Measurements from ENCODE around the gene LPP. TPM values are rescaled to one million over a fixed set of nuclear protein-coding genes. Genes with fewer than 3 reads are reported as not detected.
"Not testable (repeated sequence)": the region's sequence is repeated elsewhere in the genome, so short reads cannot be mapped to it uniquely, and the experiment has no call there.

The LPP gene, protein sequence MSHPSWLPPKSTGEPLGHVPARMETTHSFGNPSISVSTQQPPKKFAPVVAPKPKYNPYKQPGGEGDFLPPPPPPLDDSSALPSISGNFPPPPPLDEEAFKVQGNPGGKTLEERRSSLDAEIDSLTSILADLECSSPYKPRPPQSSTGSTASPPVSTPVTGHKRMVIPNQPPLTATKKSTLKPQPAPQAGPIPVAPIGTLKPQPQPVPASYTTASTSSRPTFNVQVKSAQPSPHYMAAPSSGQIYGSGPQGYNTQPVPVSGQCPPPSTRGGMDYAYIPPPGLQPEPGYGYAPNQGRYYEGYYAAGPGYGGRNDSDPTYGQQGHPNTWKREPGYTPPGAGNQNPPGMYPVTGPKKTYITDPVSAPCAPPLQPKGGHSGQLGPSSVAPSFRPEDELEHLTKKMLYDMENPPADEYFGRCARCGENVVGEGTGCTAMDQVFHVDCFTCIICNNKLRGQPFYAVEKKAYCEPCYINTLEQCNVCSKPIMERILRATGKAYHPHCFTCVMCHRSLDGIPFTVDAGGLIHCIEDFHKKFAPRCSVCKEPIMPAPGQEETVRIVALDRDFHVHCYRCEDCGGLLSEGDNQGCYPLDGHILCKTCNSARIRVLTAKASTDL
- 109 TPM for total RNA-seq
- long read RNA-seq, partial matches to known transcripts = 18 of 34 reads
- long read RNA-seq, other reads (novel, unspliced or antisense) = 16 of 34 reads

DNA sequence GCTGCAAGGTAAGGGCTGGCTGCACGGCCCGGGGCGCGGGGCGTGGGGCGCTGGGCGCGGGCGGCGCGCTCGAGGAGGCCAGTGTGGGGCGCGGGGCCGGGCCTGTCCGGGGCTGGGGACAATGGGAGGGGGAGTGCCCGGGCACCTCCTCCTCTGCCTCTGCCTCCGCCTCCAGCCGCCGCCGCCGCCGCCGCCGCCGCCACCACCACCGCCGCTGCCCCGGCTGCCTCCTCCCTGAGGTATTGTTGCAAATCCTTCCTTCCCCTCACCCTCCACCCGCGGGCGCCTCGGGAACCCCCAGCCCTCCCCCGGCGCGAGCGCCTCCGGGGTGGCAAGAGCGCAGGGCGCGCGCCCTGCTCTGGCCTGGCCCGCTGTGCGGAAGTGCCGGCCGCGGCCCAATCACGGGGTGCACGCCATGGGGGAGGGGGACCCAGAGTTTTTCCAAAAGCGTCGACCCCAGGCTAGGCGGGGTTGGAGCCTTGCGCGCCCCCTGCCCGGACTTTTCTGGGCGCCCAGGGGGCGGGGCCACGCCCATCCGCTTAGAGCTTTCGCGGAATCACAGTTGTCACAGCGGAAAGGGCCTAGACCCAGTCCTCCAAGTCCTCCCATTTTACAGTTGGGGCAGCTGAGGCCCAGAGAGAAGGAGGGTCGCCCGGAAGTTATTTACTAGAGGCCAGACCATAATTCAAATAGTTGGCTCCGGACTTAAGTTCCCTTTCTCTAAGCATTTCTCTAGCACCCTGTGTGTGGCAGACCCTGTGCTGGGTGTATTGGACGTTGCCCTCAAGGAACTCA, at the start of gene LPP:
Gene LPP, plus strand, starts transcription at position 144 of the 795 bp plus-strand sequence. CDS start 251,964 bp downstream, outside the sequence.
- ATAC-seq (peak; percentile 91), DNase-seq (peak; percentile 89)
- intact Hi-C loops (cut with micrococcal nuclease) = no loop called here

DNA sequence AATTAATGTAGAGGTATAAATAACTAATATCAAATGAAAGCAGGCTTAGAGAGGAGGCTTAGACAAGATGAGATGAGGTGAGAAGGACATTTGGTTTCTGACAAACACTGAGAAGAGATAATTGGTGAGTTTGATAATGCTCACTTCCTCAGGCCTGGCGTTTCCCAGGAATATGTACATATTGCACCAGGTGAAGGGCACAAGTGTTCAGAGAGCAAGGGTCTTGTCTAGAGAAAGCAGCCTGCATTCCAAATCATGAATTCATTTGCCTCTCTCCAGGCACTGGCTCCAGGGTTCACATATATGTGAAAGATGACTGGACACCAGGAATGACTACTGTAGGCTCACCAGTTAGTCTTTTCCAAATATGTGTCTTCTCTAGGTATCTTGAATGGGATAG, 48.0 kb upstream of the LPP start:
- no peak for ATAC-seq
- intact Hi-C loops (cut with micrococcal nuclease) = no loop called here
- no peak for DNase-seq

DNA sequence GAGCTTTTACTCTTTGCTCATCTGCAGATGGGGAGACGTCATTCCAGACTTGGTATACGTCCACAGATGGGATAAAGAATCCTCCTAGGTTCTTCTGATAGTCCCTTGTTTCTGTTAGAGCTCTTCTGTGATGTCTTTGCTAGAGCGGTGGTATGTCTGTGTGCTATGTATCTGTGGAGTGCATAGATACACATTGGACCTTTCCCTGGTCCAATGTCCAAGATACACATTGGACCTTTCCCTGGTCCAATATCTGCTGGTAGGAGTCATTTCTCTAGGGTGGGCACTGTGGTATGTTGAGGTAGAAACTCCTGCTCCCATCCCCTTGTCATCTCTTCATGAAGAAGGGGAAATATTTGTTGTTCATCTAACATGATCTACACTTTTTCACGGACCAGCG, 47.5 kb upstream of the LPP start:
- no peak for DNase-seq
- no peak for ATAC-seq
- intact Hi-C loops (cut with micrococcal nuclease) = no loop called here

DNA sequence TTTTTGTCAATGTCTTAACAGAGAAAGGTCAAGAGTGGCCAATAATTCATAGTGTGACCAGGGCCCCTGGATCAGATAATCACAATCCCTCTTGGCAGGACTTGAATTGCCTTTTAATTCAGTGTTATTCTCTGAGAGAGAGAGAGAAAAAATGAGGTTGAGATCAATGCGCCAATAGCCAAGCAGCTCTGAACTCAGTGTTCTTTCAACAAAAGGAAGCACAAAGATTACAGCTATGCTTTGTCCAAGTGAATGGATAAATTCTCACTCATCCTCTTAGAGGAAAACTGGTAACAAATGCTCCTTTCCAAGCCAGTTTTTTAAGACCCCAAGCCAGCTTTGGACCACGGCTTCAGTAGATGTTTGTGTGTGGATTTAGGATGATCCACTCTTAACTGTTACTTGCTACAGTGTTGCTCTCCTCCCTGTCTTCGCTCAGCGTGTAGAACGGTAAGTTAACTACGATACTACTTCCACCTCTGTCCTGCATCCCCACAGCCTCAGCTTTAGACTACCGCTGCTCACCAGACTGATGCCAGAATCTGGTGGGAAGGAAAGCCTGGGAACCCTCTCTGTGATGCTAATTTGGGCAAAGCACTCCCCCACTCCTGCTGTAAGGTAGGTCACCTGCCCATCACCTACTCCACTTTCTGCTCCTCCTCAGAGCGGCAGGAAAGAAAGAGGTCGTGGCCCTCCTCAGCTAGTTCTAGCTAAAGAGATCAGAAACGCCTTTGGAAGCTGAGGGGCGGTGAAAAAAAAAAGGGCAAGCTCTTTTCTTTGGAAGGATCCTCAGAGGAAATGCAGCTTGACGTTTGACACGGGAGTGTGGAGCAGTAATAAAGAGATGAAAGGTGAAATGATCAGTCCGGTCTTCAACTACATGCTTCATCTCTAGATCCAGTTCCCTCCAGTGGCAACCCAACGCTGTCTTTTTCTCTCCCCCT, 46.8 kb upstream of the LPP start:
- DNase-seq = no peak
- intact Hi-C loops (cut with micrococcal nuclease) = no loop called here
- ATAC-seq = no peak

DNA sequence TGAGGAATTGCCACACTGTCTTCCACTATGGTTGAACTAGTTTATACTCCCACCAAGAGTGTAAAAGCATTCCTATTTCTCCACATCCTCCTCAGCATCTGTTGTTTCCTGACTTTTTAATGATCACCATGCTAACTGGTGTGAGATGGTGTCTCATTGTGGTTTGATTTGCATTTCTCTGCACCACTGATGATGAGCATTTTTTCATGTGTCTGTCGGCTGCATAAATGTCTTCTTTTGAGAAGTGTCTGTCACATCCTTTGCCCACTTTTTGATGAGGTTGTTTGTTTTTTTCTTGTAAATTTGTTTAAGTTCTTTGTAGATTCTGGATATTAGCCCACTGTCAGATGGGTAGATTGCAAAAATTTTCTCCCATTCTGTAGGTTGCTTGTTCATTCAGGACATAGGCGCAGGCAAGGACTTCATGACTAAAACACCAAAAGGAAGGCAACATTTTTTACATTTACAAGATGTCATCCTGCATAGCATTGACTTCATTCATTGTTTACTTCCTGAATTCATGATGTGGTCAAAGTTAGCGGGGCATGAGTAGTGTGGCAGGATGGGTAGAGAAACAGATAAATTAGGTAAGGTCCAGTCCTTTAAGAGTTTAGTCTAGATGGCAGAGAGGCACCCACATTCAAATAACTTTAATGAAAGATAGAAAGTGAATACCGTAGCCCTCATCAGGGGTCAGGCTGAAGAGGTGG, 45.1 kb upstream of the LPP start:
- ATAC-seq (no peak), DNase-seq (no peak)
- intact Hi-C loops (cut with micrococcal nuclease) = no loop called here

DNA sequence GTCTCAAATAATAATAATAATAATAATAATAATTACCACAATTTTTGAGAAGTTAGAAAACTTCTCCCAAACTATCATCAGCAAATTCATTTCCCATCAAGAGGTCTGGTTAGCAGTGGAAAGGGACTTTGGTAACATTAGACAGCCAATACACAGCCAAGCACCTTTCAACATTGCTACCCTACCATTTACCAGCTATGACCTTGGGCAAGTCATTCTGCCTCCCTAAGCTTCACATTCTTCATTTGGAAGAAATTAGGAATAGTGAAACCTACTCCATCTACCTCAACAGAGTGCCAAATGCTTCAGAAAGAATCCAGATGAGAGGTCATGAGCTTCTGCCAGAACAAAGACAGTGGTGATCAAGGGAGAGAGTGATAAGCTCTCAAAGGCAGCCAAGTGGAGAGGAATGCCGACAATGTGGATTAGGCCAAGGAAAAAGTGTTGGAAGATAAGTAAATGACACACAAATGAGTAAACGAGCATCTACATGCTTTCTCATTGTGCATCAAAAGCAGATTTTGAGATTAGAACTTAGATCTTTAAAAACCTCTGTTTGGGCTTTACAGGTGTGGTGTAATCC, 42.9 kb upstream of the LPP start:
- DNase-seq (no peak), ATAC-seq (peak; percentile 95)
- intact Hi-C loops (cut with micrococcal nuclease) = no loop called here

DNA sequence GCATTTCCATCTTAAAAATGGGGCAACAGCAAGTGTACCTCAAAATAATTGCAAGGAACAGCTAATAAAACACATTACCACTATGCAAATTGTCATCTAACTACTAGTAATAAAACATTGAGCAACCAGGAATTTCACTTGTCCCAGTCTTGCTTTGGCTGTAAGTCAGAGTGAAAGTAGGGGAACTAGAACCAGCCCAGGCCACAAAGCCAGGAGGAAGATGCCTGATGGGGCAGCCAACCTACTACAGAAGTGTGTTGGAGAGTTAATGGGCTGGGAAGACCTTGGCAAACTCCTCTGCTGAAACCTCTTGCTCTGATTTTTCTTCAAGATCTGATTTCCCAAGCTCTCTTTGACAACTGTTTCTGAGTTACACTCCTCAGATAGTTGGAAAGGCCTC, 40.2 kb upstream of the LPP start:
- no peak for DNase-seq
- no peak for ATAC-seq
- intact Hi-C loops (cut with micrococcal nuclease) = no loop called here

DNA sequence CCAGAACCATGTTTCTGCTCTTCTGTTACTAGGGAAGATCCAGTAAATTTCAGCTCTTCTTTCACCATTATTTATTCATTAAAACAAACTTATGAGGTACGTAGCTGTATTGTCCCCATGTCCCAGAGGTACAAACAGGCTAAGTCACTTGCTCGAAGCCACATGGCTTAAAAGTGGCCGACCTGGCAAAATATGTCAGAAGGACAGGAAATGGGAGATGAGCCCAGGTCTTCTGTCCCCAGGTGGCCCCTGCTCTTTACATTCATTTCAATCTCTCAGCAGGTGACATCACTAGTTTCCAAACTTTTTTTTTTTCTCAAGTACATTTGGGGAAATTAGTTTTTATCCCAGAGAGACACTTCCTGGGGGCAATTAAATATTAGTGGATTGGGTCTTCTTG, 34.1 kb upstream of the LPP start:
- ATAC-seq (no peak), DNase-seq (no peak)
- intact Hi-C loops (cut with micrococcal nuclease) = no loop called here

DNA sequence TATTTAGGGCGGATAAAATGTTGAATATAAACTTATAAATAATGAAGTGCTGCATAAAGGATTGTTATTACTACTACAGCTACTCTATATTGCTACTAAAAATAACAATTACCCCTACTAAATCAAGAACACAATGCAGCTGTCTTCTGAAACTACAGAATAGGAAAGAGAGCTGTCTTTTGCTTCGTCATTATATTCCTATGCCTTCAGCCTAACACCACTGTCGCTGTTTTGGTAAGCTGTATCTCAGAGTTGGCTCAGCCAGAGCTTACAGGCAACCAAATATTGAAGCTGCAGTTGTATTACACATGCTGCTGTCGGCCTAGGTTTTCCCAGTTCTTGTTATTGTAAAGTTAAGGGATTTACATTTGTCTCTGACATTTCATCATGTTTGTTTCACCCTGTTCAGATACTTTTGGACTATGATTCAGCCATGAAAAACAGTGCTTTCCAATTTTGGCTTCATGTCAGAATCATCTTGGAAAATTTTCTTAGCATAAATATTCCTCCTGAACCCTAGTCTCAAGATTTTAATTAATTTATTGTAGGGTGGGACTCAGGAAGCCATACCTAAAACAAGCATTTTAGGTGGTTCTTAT, 31.3 kb upstream of the LPP start:
- intact Hi-C loops (cut with micrococcal nuclease) = no loop called here
- ATAC-seq (no peak), DNase-seq (no peak)

DNA sequence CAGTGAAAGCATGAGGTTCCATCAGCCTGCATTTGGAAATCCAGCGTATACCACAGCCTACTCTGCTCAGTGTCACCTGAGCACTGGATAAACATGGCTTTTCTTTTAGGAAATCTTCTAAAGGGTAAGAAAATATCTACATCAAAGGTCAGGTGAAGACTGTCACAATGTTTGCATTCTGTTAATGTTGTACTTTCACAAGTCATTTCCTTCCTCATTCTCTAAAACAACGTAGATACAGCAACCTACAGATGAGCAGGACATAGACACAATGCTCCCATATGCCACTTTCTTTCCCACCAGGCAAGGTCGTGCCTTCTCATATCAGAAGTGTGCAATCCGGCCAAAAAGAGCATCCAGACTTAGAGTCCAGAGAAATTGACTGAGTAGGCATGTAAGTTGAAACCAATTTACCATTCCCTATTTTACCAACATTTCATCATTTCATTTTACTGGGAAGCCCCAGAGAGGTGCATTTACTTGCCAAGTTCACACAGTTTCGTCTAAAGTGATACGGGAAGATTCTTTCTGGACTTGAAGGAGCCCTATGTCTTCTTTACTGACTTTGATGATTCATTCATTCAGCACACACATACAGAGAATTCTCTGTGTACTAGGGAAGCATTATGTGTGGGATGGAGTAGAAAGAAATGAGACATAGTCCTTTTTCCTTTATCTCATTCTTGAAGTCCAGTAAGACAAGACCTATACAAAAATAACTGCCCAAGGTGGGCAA, 30.6 kb upstream of the LPP start:
- ATAC-seq (no peak), DNase-seq (no peak)
- intact Hi-C loops (cut with micrococcal nuclease) = no loop called here

DNA sequence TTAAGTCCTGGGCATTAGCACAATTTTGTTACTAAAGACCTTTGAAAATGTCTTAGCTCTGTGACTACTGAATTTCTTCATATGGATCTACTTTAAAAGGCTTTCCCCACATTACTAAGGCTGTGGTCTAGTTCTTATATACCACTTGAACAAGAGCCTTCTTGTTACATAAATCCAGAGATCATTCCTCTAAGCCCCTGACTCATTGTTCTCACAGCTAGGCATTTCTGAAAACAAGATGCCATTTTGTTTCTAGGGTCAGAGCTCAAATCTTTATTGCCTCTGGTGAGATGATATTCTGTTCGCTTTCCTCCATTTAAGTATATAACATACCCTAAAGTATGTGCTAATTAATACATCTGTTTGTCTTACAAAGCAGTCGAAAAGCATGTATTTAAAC, 29.8 kb upstream of the LPP start:
- intact Hi-C loops (cut with micrococcal nuclease) = no loop called here
- no peak for ATAC-seq

DNA sequence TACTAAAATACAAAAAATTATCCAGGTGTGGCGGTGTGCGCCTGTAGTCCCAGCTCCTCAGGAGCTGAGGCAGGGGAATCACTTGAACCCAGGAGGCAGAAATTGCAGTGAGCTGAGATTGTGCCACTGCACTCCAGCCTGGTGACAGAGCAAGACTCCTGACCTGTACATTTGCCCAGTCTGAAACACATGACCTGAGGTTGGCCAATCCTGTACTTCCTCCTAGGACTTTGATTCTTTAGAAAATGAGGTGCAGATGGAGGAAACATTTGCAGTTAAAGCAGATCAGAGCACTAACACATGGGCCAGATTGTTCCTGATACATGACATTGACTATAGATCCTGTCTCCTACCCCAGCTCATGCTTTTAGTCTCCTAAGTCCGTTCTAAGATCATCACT, 28.9 kb upstream of the LPP start:
- DNase-seq (no peak), ATAC-seq (no peak)
- intact Hi-C loops (cut with micrococcal nuclease) = no loop called here

More for the DNA sequence above, 29.8 kb upstream of the LPP start:
- DNase-seq = no peak

DNA sequence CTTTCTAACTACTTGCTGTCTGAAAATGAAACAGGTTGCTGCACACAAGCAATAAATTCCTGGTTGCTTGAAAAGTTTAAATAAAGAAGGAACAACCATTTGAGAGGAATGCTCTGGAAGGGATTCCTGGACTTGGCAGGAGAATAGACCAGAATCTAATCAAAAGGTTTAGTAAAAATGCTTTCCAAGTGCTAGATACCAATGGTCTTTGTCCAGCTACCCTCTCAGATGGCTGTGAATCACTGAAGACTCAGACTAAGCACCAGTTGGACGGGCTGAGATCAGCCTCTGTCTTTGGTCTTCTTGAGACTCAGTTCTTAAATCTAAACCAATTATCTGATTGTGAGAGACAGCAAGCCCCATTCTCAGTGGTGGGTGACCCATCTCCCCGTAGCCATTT, 27.7 kb upstream of the LPP start:
- ATAC-seq (no peak), DNase-seq (no peak)
- intact Hi-C loops (cut with micrococcal nuclease) = no loop called here

DNA sequence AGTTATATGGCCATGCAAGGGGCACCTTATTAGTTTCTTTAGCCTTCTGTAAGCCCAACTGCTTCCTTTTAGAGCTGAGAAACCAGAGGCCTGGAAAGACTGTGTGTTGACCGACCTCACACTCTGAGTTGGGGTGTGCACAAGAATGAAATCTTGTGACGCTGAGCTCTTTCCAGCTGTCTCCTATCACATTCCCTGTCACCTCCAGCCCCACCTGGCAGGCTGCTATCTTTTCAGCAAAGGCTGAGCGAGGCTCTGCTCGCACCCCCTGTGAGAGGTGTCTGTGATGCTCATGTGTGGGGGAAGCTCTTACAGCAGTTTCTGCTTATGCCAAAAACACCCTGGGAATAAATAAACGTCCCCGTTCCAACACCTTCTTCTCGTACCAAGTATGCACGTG, 27.0 kb upstream of the LPP start:
- peak; percentile 97 for ATAC-seq
- intact Hi-C loops (cut with micrococcal nuclease) = no loop called here

DNA sequence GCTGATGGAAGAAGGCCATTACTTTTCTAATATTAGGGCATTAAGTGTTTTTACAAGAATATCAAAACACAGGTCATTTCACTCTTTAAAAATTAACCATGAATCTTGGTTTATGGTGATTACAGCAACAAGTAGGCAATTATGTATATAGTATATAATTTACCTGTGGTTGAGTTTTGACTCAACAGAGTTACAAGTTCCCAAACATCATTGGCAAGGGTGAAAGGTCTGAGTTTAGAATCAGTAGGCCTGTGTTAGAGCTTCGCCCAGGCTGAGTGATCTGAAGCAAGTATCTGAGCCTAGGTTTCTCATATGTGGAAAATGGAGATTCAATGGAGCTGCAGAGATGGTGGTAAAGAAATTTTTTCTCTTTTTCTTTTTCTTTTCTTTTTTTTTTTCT, 25.1 kb upstream of the LPP start:
- no peak for ATAC-seq
- intact Hi-C loops (cut with micrococcal nuclease) = no loop called here
- no peak for DNase-seq

More for the DNA sequence above, 27.0 kb upstream of the LPP start:
- DNase-seq = peak; percentile 80

DNA sequence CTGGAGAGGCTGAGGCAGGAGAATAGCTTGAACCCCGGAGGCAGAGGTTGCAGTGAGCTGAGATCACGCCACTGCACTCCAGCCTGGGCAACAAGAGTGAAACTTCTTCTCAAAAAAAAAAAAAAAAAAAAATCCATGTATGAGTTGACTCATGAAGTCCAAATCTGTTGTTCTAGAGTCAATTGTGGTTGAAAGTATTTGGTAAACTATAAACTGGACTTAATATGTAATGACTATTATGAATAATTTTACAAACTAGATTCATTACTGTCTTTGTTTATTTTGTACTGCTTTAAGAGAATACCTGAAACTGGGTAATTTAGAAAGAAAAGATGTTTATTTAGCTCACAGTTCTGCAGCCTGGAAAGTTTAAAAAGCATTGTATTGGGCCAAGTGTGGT, 22.9 kb upstream of the LPP start:
- DNase-seq; intact Hi-C loops (cut with micrococcal nuclease); ATAC-seq: not testable (repeated sequence)

DNA sequence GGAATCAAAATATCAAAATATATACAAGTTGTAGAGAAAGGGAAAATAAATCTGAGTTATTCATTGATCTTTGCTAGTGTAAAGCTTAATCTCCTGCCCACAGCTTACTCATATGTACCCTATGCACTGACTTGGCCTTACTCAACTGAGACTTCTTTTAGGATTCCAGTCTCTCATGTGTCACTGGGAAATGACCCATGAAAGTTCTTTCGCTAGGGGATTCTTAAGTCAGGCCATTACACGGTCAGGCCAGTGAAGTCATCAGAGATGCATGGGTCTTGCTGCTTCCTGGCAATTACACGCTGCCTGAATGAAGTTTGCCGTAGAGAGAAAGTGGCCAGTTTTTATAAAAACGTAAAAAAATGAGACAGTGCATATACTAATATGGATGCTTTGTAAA, 20.7 kb upstream of the LPP start:
- DNase-seq (no peak), ATAC-seq (no peak)
- intact Hi-C loops (cut with micrococcal nuclease) = no loop called here

Data from left ventricle myocardium superior (tissue), 1 donor.